OCI-LY1 (cell line): ENCODE measurements around the gene LTBP3.

Experiments used
- H2AFZ ChIP-seq: fragments of 200-600 bp; sonication (generic), shearing (Covaris generic); 2 replicates; pipeline ENCODE4 v1.6.0; 2014; ENCODE audit warnings: antibody characterized with exemption, mild to moderate bottlenecking, low read length
- H3F3A ChIP-seq: fragments of 200-600 bp; sonication (generic), shearing (Covaris generic); 2 replicates; pipeline ENCODE4 v1.6.0; 2014; ENCODE audit warnings: mild to moderate bottlenecking, antibody characterized with exemption, low read length, moderate library complexity; ENCODE audit not compliant: insufficient read depth
- H3K27ac ChIP-seq: fragments of 200-600 bp; sonication (generic); 2 replicates; pipeline ENCODE4 v1.5.1; 2014; ENCODE audit warnings: low read length, mixed run types, mild to moderate bottlenecking, low read depth; ENCODE audit not compliant: poor library complexity, severe bottlenecking
- H3K27me3 ChIP-seq: fragments of 200-600 bp; sonication (generic); 2 replicates; pipeline ENCODE4 v1.6.0; 2014; ENCODE audit warnings: antibody characterized with exemption, mild to moderate bottlenecking, low read length, moderate library complexity; ENCODE audit not compliant: insufficient read depth
- H3K36me3 ChIP-seq: fragments of 200-600 bp; sonication (generic); 2 replicates; pipeline ENCODE4 v1.6.1; 2014; ENCODE audit warnings: mild to moderate bottlenecking, antibody characterized with exemption, low read length, moderate library complexity, mixed read lengths; ENCODE audit not compliant: insufficient read depth
- H3K4me1 ChIP-seq: fragments of 200-600 bp; sonication (generic); 2 replicates; pipeline ENCODE4 v1.5.1; 2014; ENCODE audit warnings: mild to moderate bottlenecking, low read length, moderate library complexity; ENCODE audit not compliant: insufficient read depth, severe bottlenecking
- H3K4me2 ChIP-seq: fragments of 200-600 bp; sonication (generic), shearing (Covaris generic); 2 replicates; pipeline ENCODE4 v1.6.1; 2014; ENCODE audit warnings: low read length
- H3K4me3 ChIP-seq: fragments of 200-600 bp; sonication (generic); 2 replicates; pipeline ENCODE4 v1.5.1; 2014; ENCODE audit warnings: low read length, low read depth, mild to moderate bottlenecking, mixed read lengths; ENCODE audit not compliant: poor library complexity, severe bottlenecking
- H3K79me2 ChIP-seq: fragments of 200-600 bp; shearing (Covaris generic); 2 replicates; pipeline ENCODE4 v1.6.1; 2016; ENCODE audit warnings: mixed run types, low read length, mixed read lengths; ENCODE audit not compliant: insufficient read depth
- H3K9ac ChIP-seq: fragments of 200-600 bp; sonication (generic), shearing (Covaris generic); 2 replicates; pipeline ENCODE4 v1.6.1; 2014; ENCODE audit warnings: mild to moderate bottlenecking, low read length, mixed read lengths
- H3K9me2 ChIP-seq: fragments of 200-600 bp; sonication (generic), shearing (Covaris generic); 2 replicates; pipeline ENCODE4 v1.6.1; 2014; ENCODE audit warnings: low read depth, mild to moderate bottlenecking, low read length, mixed read lengths
- H3K9me3 ChIP-seq: fragments of 200-600 bp; shearing (Covaris generic); 2 replicates; pipeline ENCODE4 v1.6.1; 2014; ENCODE audit warnings: low read length, mixed read lengths
- H4K20me1 ChIP-seq: fragments of 200-600 bp; sonication (generic), shearing (Covaris generic); 2 replicates; pipeline ENCODE4 v1.6.0; 2016; ENCODE audit warnings: mild to moderate bottlenecking, low read length; ENCODE audit not compliant: insufficient read depth
- EZH2 ChIP-seq: fragments of 200-600 bp; sonication (generic), shearing (Covaris generic); IDR thresholded peaks from 2 replicates; pipeline ENCODE4 v1.8.0; 2017; ENCODE audit warnings: borderline replicate concordance, mixed run types, mild to moderate bottlenecking, antibody characterized with exemption, low read length, moderate library complexity, mixed read lengths
- TF ChIP-seq, protein P1 (sequence below): fragments of 200-600 bp; sonication (generic), shearing (Covaris generic); IDR thresholded peaks from 2 replicates; pipeline ENCODE4 v1.5.1; 2017; ENCODE audit warnings: mild to moderate bottlenecking, antibody characterized with exemption, low read length, moderate library complexity, mixed read lengths

The LTBP3 gene

DNA sequence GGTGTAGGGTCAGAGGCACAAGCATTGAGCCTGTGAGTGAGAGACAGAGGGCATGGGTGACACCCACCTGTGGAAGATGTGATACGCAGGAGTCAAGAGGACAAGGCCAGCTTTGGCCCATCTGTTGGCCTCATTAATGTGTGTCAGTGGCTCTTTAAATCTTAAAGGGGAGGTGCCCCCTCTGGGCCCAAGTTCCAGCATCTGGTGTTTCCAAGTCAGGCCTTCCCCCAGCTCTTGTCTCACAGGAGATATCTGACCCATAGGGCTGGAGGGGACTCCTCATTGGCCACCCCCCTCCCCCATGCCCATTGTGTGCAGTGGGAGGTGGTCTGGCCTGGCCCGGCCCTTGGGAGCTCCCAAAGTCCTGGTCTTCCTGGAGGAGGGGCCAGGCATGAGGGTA lies 28.5 kb upstream of the LTBP3 start:
- Histone ChIP-seq H3K4me2 (no peak overlapping the region), H3K9me2 (no peaks in the 10 kb centered on the region), H3F3A (no peaks in the 10 kb centered on the region), H4K20me1 (no peaks in the 10 kb centered on the region), H3K27ac (no peak overlapping the region), H3K4me1 (peaks cover 26% of the 10 kb centered on the region), H3K36me3 (no peaks in the 10 kb centered on the region), H2AFZ (no peak overlapping the region), H3K27me3 (no peaks in the 10 kb centered on the region; the same call in none of the 2 replicates), H3K9ac (no peak overlapping the region), H3K4me3 (no peak overlapping the region), H3K79me2 (no peaks in the 10 kb centered on the region), H3K9me3 (no peaks in the 10 kb centered on the region)
- no peak for TF ChIP-seq EZH2

DNA sequence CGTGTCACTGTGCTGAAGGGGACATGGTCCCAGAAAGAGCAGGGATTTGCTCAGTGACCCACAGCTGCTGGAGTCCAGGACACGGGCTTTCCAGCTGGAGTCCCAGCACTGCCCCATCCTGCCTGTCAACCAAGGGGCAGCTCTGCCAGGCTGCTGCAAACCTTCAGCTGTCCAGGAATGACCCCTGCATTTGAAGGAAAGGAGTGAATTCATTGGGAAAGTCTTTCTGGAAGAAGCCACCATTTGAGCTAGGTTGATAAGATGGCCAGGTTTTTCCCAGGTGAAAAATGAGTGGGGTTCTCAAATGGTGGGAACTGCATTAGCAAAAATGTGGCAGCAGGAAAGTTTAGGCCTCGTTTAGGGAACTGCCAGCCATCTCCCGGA lies 28.1 kb upstream of the LTBP3 start:
- no peaks in the 10 kb centered on the region for H3F3A ChIP-seq
- H3K36me3 ChIP-seq = no peaks in the 10 kb centered on the region
- H3K27ac ChIP-seq = no peak overlapping the region
- H3K9me2 ChIP-seq = no peaks in the 10 kb centered on the region
- H3K4me2 ChIP-seq = no peak overlapping the region
- peaks cover 26% of the 10 kb centered on the region for H3K4me1 ChIP-seq
- H3K79me2 ChIP-seq = no peaks in the 10 kb centered on the region
- no peak overlapping the region for H3K9ac ChIP-seq
- H2AFZ ChIP-seq = no peak overlapping the region
- no peaks in the 10 kb centered on the region; the same call in none of the 2 replicates for H3K27me3 ChIP-seq
- TF ChIP-seq, protein P1, sequence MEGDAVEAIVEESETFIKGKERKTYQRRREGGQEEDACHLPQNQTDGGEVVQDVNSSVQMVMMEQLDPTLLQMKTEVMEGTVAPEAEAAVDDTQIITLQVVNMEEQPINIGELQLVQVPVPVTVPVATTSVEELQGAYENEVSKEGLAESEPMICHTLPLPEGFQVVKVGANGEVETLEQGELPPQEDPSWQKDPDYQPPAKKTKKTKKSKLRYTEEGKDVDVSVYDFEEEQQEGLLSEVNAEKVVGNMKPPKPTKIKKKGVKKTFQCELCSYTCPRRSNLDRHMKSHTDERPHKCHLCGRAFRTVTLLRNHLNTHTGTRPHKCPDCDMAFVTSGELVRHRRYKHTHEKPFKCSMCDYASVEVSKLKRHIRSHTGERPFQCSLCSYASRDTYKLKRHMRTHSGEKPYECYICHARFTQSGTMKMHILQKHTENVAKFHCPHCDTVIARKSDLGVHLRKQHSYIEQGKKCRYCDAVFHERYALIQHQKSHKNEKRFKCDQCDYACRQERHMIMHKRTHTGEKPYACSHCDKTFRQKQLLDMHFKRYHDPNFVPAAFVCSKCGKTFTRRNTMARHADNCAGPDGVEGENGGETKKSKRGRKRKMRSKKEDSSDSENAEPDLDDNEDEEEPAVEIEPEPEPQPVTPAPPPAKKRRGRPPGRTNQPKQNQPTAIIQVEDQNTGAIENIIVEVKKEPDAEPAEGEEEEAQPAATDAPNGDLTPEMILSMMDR = no peak
- TF ChIP-seq EZH2 = no peak
- H3K4me3 ChIP-seq = no peak overlapping the region
- no peaks in the 10 kb centered on the region for H4K20me1 ChIP-seq
- H3K9me3 ChIP-seq = no peaks in the 10 kb centered on the region

- no peak overlapping the region for H3K27ac ChIP-seq
- H3K79me2 ChIP-seq = no peaks in the 10 kb centered on the region
- H3K27me3 ChIP-seq = no peaks in the 10 kb centered on the region; the same call in none of the 2 replicates
- TF ChIP-seq, protein P1 = no peak
- no peak for TF ChIP-seq EZH2
- no peak overlapping the region for H2AFZ ChIP-seq
- no peaks in the 10 kb centered on the region for H3K36me3 ChIP-seq
- no peaks in the 10 kb centered on the region for H4K20me1 ChIP-seq
- no peak overlapping the region for H3K9ac ChIP-seq
- no peaks in the 10 kb centered on the region for H3K9me2 ChIP-seq
- peaks cover 25% of the 10 kb centered on the region for H3K4me1 ChIP-seq
- H3K4me2 ChIP-seq = no peak overlapping the region
- H3K9me3 ChIP-seq = no peaks in the 10 kb centered on the region
- H3K4me3 ChIP-seq = no peak overlapping the region
- no peaks in the 10 kb centered on the region for H3F3A ChIP-seq
Measured at GRCh38 chr11:65585396-65586246, 27.5 kb upstream of the LTBP3 start.
